RWPE2 (cell line): ENCODE data around the gene PID1.

Source experiments
- ATAC-seq: fragments of 200-7000 bp; cut with Tn5 transposase; 3 replicates; pipeline ENCODE4 v1.9.1; 2021; ENCODE audit warnings: low read depth
- DNase-seq: peaks from one replicate; pipeline ENCODE4 v3.0.0-alpha.2; 2020; ENCODE audit warnings: low spot score
- H3K27ac ChIP-seq: fragments of 450-650 bp; 2 replicates; pipeline ENCODE4 v1.5.1; 2017; ENCODE audit warnings: mild to moderate bottlenecking; ENCODE audit not compliant: poor library complexity, severe bottlenecking
- H3K27me3 ChIP-seq: fragments of 250-450 bp; sonication (Bioruptor Pico); 2 replicates; pipeline ENCODE4 v1.5.1; 2021; ENCODE audit warnings: mild to moderate bottlenecking, moderate library complexity; ENCODE audit not compliant: insufficient read depth, poor library complexity, severe bottlenecking
- H3K36me3 ChIP-seq: fragments of 250-450 bp; sonication (Bioruptor Pico); 2 replicates; pipeline ENCODE4 v1.5.1; 2020; ENCODE audit warnings: low read depth, mild to moderate bottlenecking, moderate library complexity
- H3K4me1 ChIP-seq: fragments of 250-450 bp; sonication (Bioruptor Pico); 2 replicates; pipeline ENCODE4 v1.5.1; 2021; ENCODE audit warnings: mild to moderate bottlenecking, moderate library complexity; ENCODE audit not compliant: insufficient read depth, poor library complexity, severe bottlenecking
- H3K4me3 ChIP-seq: fragments of 250-450 bp; sonication (Bioruptor Pico); 2 replicates; pipeline ENCODE4 v1.5.1; 2021; ENCODE audit warnings: mild to moderate bottlenecking, moderate library complexity; ENCODE audit not compliant: severe bottlenecking
- H3K9me3 ChIP-seq: fragments of 250-450 bp; sonication (Bioruptor Pico); 2 replicates; pipeline ENCODE4 v1.5.1; 2021; ENCODE audit warnings: mild to moderate bottlenecking, moderate library complexity; ENCODE audit not compliant: severe bottlenecking
- CTCF ChIP-seq: fragments of 450-650 bp; IDR thresholded peaks from one replicate; pipeline ENCODE4 v1.5.1; 2017; ENCODE audit warnings: mild to moderate bottlenecking, moderate library complexity; ENCODE audit not compliant: poor library complexity, severe bottlenecking

Gene PID1

GRCh38 chr2:229244975-229245374, 26.1 kb downstream of the PID1 start:
- Histone ChIP-seq H3K4me1 (no peaks in the 10 kb centered on the region), H3K27ac (no peak overlapping the region), H3K9me3 (no peaks in the 10 kb centered on the region), H3K27me3 (no peaks in the 10 kb centered on the region), H3K4me3 (no peak overlapping the region), H3K36me3 (0 out of 2 replicates have a peak, but pooled peaks cover 5% of the 10 kb centered on the region)
- no peak for TF ChIP-seq CTCF
- DNase-seq (no peak), ATAC-seq (no peak)

DNA sequence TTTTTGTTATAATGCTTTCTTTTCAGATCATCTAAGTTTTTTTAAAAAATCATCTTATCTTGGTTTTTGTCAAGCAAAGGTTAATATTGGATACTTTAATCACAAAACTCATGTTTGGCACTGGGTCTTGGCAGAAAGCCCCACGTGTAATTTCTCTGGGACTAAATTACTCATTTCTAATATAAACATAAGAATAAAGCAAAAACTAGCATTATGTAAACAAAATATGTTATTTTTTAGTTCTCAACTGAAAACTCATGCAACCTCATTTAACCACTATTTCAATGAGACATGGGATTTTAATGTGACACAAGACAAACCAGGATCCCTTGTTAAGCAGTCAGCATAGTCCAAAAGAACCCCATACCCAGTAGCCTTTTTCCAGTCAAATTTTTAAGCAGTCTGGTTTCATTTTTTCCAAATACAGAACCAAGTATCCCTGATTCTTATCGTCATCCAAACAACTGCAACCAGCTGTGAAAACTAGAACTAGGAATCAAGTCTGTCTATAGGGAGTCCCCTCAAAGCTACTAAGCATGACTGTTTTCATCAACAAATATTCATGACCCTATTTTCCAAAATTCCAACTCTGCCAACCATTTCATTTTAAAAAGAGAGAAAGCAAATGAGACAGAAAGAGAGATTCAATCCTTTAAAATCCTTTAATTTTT, 27.1 kb downstream of the PID1 start:
- H3K4me3 ChIP-seq, result no peak overlapping the region

GRCh38 chr2:229240984-229241491, 30.0 kb downstream of the PID1 start:
- H3K36me3 ChIP-seq, result 0 out of 2 replicates have a peak, but pooled peaks cover 5% of the 10 kb centered on the region
- H3K4me1 ChIP-seq, result no peaks in the 10 kb centered on the region
- H3K9me3 ChIP-seq, result no peaks in the 10 kb centered on the region
- DNase-seq, result no peak
- H3K27ac ChIP-seq, result no peak overlapping the region
- H3K4me3 ChIP-seq, result no peak overlapping the region
- no peaks in the 10 kb centered on the region for H3K27me3 ChIP-seq
- TF ChIP-seq CTCF, result no peak
- no peak for ATAC-seq

More for the DNA sequence above, 27.1 kb downstream of the PID1 start:
- Histone ChIP-seq H3K9me3 (no peaks in the 10 kb centered on the region), H3K4me1 (no peaks in the 10 kb centered on the region), H3K36me3 (0 out of 2 replicates have a peak, but pooled peaks cover 5% of the 10 kb centered on the region), H3K27ac (no peak overlapping the region), H3K27me3 (no peaks in the 10 kb centered on the region)
- no peak for DNase-seq
- ATAC-seq, result no peak
- TF ChIP-seq CTCF, result no peak

GRCh38 chr2:229239021-229239420, 32.1 kb downstream of the PID1 start:
- Histone ChIP-seq H3K9me3 (no peaks in the 10 kb centered on the region), H3K36me3 (0 out of 2 replicates have a peak, but pooled peaks cover 5% of the 10 kb centered on the region), H3K27ac (no peak overlapping the region), H3K27me3 (no peaks in the 10 kb centered on the region), H3K4me1 (no peaks in the 10 kb centered on the region), H3K4me3 (no peak overlapping the region)
- DNase-seq (no peak), ATAC-seq (no peak)
- no peak for TF ChIP-seq CTCF

DNA sequence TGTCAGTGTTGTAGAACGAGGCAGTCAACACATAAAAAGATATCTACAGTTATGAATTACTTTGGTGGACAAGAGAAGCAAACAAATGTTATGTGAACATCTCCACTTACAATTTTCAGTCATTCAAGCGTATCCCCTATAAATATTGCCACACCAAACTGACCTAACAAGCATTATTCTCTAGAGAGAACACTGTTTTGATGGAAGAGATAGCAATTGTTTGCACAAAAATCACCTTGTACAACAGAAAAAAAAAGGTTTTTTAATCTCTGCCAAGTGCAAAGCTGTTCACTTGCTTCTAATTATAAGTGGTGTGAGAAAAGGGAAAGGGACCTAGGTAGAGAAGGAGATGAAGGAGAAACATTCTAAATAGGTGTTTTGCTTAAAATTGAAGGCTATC, 33.8 kb downstream of the PID1 start:
- Histone ChIP-seq H3K27ac (no peak overlapping the region), H3K9me3 (no peaks in the 10 kb centered on the region), H3K4me1 (no peaks in the 10 kb centered on the region), H3K27me3 (no peaks in the 10 kb centered on the region), H3K36me3 (0 out of 2 replicates have a peak, but pooled peaks cover 5% of the 10 kb centered on the region), H3K4me3 (no peak overlapping the region)
- ATAC-seq (no peak), DNase-seq (no peak)
- no peak for TF ChIP-seq CTCF
